GM19238 (cell line): ENCODE data around the gene MSL1.
"Not testable (repeated sequence)": the region's sequence is repeated elsewhere in the genome, so short reads cannot be mapped to it uniquely, and the experiment has no call there.

Source experiments
- DNase-seq: peaks from one replicate; pipeline ENCODE4 v3.0.0; 2011; ENCODE audit warnings: low spot score; ENCODE audit not compliant: insufficient read length

Gene MSL1

DNA sequence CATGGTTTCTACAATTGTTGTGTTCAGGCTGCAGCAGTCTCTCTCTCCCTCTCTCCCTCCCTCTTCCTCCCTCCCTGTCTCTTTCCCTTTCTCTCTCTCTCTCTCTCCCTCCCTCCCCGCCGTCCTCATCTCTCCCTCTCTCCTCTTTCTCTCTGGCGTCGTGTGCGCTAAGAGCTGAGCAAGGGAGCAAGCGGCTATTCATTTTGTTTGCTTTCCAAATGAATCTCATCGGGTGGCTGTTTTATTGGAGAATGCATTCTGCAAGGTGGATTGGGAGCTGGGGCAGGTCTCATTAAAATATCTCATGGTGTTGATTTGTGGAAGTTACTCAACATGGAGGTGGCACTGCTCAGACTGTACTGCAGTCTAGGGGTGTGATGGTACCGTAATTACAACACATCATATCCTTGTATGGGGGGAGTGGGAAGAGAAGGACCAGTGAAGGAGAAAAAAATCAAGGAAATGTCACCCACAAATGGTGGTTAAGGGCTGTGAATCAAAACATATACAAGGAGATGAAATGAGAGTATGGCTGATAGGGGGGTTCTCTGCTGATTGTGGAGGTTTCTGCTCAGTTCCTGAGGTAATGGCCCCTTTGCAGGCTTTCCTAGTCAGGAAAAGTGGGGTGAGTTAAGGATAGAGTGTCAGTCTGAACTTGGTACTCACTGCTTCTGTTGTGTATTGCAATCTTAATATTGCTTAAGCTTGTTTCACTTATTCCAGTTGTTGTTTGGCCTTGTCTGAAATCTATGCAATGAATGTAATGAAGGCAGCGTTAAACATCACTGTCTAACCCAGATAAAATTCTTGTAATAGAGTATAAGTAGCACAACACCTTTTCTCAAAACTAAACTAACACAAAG, 2.7 kb downstream of the MSL1 start:
- no peak for DNase-seq

DNA sequence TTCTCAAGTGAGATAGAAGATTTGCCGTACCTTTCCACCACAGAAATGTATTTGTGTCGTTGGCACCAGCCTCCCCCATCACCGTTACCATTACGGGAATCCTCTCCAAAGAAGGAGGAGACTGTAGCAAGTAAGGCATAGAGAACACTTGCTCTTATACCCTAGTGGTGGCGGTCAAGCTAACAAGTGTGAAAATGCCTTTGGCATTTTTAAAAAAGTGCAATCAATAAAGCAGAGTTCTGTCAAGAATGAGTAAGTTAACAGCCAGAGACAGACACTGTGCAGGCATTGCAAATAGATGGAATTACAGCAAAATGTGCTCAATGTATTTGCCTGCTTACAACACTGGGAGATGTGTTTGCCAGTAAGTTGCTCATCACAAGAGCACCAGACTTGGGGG, 7.7 kb downstream of the MSL1 start:
- no peak for DNase-seq

DNA sequence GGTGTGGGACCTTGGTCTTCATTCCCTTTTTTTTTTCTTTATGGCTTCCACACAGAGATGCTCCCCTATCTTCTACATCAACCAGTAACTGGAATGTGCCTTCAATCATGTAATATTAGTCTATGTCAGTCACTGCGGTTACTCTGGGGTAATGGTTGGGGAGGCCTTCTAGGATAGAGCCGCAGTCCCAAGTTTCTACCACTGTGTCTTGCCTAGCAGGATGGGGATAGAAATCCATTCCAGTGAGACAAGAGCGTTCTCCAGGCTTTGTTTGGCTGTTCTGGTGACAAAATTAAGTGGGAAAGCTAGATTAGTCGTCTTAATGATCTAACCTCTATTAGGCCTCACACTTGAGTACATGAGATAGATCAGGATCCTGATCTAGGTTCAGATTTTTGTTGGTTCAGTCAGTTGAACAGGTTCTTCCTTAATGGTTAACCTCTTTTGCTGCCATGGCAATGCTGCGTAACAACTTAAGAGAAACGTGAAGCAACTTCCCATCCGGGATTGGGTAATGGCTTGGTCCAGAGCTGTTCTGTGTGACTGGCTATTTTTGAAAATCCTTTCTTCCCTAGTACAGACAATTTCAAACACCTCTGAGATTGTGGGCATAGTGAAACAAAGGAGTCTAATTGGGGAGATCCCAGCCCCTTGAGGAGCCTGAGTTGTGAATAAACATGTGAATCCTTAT, 8.7 kb downstream of the MSL1 start:
- DNase-seq: no peak

DNA sequence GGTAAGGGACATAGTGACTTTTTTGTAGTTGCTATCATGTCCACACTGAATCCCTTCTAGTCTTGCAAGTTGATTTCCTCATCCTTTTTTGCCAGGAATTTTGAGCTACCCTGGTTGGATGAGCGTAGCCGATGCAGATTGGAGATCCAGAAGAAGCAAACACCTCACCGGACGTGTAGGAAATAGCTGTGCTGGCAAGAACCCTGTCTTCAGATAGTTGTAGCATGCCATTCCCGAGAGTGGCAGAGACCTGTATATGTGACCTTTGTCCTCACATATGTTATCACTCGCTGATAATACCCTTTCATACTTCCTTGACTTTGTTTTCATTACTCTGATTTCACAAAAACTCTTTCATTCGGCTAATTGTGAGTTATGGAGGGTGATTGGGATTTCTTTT, 12.4 kb downstream of the MSL1 start:
- DNase-seq: no peak

DNA sequence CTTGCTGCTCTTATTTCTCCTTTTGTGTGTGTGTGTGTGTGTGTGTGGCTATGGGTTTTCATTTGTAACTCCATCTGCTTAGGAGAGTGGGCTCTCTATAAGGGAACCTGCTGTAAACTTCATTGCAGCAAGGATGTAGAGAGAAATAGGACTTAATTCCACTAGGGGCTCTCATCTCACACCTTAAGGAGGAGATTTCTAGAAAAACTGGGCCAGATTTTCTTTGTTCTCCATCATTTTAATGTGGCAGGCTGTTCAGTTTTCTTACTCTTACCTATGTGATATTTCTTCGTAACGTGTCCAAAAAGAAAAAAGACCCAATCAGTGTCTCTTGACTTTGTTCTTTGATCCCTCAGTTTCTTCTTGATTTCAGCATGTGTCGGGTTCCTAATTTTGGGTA, 14.0 kb downstream of the MSL1 start:
- no peak for DNase-seq

DNA sequence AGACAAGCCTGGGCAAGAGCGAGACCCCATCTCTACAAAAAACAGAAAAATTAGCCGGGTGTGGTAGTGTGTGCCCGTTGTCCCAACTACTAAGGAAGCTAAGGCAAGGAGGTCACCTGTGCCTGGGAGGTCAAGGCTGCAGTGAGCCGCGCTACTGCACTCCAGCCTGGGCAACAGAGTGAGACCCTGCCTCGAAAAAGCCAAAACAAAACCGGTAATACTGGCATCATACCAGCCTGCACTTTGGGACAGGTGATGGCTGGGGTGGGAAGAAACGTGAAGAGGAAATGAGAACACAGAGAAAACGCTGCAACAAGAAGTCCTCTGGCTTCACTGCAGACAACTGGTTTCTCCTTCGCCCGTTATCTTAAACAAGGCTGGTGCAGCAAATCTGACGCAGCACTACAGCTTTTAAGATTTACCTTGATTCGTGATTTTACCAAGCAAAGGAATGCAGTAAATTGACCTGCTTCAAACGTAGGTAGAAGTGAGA, 17.8 kb downstream of the MSL1 start:
- DNase-seq: no peak

DNA sequence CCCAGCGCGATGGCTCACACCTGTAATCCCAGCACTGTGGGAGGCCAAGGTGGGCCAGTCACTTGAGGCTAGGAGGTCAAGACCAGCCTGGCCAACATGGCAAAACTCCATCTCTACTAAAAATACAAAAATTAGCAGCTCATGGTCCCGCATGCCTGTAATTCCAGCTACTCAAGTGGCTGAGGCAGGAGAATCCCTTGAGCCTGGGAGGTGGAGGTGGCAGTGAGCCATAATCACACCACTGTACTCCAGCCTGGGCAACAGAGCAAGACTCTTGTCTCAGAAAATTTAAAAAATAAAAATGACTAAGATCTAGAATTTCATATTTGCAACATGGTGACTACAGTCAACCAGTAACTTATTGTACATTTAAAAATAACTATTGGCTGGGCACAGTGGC, 21.4 kb downstream of the MSL1 start:
- DNase-seq: not testable (repeated sequence)

DNA sequence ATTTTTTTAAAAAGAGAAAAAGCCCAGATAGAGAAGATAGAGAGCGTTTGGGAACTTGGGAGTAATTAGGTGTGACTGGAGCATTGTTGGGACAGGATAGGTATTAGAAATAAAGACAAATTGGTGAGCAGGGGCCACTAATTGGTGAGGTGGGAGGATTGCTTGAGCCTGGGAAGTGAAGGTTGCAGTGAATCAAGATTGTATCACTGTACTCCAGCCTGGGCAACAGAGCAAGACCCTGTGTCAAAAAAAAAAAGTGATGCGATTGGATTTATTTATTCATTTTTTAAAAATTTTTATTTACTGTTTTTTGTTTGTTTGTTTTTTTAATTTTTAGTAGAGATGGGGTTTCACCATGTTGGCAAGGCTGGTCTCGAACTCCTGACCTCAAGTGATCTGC, 23.7 kb downstream of the MSL1 start:
- DNase-seq: no peak

DNA sequence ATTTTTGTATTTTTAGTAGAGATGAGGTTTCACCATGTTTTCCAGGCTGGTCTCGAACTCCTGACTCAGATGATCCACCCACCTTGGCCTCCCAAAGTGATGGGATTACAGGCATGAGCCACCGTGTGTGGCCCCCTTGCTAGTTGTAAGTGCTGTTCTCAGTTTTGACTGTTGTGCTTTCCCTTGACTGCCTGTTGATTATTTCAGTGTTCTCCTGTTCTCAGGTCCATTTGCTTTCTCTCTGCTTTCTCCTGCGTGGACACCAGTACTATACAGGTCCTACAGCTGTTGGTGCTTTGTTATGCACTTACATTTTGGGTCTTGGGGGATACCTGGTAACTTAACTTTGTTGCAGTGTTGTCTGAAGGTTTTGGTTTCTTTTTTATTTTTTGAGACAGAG, 26.8 kb downstream of the MSL1 start:
- no peak for DNase-seq

DNA sequence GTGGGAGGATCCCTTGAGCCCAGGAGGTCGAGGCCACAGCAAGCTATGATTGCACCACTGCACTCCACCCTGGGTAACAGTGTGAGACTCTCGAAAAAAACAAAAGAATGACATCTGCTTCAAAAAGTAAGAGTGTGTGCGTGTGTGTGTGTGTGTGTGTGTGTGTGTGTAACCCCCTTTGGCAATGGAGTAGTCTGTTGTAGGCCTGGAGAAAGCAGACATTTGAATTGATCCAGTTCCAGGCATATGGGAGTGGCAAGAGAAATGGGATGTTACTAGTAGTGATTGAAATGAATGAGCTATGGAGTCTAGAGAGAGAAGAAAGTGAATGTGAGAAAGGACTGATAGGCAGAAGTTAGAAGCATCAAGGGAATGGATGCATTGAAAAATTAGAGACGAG, 28.5 kb downstream of the MSL1 start:
- no peak for DNase-seq

DNA sequence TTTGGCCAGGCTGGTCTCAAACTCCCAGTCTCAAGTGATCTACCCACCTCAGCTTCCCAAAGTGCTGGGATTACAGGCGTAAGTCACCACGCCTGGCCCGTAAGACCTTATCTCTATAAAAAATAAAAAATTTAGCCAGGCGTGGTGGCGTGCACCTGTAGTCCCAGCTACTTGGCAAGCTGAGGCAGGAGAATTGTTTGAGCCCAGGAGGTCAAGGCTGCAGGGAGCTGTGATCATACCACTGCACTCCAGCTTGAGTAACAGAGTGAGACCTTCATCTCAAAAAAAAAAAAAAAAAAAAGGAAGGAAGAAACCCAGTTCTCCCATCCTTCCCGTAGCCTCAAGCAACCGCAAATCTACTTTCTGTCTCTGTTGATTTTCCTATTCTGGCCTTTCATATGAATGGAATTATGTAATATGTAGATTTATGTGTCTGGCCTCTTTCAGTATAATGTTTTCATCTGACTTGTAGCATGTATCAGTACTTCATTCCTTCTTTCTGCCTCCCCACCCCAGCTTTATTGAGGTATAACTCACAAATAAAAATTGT, 29.7 kb downstream of the MSL1 start:
- DNase-seq: no peak

DNA sequence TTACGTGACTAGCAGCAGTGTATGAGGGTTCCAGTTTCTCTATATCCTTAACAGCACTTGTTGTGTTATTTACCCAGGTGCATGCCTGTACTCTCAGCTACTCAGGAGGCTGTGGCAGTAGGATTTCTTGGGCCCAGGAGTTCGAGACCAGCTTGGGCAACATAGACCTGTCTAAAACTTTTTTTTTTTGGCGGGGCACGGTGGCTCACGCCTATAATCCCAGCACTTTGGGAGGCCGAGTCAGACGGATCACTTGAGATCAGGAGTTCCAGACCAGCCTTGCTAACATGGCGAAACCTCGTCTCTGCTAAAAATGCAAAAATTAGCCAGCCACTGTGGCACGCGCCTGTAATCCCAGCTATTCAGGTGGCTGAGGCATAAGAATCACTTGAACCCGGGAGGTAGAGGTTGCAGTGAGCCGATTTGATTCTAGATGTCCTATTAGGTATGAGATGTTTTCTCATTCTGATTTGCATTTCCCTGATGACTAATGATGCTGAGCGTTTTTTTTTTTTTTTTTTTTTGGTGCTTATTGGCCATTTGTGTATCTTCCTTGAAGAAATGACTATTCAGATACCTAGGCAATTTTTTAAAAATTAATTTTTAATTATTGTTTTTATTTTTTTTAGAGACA, 31.9 kb downstream of the MSL1 start:
- no peak for DNase-seq

DNA sequence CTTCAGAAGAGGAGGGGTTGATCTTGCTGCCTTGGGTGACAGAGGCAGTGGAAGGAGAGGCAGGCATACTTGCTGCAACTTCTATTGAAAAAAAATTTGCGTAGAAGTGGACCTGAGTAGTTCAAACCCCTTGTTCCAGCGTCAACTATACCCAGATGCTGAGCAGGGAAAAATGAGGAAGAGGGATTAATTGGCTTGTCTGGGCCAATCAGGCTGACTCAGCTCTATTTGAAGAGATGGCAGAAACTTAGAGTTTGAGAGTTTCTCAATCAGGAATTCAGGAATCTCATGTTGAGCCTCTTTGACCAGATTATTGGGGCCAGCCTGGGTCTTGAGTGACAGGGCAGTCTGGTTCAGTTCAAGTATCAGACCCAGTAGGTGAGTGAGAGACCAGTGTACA, 36.2 kb downstream of the MSL1 start:
- no peak for DNase-seq

DNA sequence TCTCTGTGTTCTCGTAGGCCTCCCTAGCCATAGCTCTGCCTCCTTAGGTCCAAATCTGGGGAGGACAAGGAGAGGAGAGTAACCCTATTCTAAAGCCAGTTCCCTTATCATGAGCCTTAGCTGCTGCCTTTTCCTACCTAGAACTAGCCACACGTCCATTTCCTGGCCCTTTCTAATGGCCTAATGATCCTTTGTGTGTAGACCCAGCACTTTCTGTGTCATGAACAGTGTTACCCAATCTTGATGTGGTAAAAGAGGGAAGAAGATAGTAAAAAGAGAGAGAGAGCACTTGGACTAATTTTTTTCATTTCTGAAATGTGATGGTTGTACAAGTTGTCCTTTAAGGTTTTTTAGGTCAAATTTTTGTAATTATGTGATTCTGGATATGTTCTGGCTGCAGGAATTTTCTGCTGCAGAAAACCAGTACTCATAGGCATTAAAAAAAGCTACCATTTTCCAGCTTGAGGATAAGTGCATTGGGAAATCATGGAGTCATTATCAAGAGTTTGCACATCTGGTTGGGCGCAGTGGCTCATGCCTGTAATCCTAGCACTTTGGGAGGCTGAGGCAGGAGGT, 36.8 kb downstream of the MSL1 start:
- no peak for DNase-seq

DNA sequence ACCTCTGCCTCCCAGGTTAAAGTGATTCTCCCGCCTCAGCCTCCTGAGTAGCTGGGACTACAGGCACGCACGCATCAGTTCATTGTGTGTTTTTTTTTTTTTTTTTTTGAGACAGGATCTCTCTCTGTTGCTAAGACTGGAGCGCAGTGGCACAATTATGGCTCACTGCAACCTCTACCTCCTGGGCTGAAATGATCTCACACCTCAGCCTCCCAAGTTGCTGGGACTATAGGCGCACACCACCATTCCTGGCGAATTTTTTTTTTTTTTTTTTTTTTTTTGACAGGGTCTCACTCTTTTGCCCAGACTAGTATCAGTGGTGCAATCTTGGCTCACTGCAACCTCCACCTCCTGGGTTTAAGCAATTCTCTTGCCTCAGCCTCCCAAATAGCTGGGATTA, 37.7 kb downstream of the MSL1 start:
- no peak for DNase-seq

DNA sequence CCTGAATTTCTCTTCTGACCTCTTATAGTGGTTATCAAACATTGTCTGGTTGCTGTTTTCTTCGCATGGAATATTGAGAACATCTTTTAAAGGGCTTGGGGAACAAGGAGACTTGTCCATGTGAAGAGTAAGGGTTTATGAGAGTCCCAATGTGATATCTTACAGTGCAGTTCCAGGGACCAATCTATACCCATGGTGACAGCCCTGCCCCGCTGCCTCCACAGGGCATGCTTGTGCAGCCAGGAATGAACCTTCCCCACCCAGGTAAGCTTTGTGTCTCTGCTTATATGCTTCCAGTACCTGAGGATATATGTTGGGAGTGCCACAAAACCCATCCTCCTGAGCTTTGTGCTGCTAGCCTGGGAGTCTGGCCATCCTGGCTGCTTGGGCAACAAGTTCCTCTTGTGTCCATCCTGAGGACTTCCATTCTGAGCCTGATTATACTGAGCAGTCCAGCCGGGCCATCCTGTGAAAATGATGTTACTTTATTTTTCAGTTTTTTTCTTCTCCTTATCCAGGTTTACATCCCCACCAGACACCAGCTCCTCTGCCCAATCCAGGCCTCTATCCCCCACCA, 46.0 kb downstream of the MSL1 start:
- DNase-seq: no peak

DNA sequence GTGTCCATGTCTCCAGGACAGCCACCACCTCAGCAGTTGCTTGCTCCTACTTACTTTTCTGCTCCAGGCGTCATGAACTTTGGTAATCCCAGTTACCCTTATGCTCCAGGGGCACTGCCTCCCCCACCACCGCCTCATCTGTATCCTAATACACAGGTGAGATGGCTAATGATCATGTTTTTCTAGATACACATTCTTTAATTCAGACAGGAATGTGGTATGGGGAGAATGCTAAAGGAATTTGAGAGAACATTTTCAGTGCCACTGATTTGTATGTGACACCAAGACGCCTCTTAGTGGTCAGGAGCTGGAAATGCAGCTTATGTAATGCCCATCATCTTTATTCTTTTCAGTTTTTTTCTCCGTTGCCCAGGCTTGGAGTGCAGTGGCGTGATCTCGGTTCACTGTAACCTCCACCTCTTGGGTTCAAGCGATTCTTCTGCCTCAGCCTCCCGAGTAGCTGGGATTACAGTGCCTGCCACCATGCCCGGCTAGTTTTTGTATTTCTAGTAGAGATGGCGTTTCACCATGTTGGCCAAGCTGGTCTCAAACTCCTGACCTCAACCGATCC, 46.6 kb downstream of the MSL1 start:
- DNase-seq: no peak

DNA sequence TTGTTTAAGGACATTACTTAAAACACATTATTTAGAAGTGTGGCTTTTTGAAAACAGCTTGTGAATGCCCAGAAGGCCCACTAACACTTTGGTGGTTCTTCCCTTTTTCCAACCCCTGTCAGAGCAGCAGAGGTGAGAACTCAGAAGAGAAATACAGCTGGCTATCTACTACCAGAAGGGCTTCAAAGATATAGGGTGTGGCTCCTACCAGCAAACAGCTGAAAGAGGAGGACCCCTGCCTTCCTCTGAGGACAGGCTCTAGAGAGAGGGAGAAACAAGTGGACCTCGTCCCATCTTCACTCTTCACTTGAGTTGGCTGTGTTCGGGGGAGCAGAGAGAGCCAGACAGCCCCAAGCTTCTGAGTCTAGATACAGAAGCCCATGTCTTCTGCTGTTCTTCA, 48.6 kb downstream of the MSL1 start:
- DNase-seq: no peak

DNA sequence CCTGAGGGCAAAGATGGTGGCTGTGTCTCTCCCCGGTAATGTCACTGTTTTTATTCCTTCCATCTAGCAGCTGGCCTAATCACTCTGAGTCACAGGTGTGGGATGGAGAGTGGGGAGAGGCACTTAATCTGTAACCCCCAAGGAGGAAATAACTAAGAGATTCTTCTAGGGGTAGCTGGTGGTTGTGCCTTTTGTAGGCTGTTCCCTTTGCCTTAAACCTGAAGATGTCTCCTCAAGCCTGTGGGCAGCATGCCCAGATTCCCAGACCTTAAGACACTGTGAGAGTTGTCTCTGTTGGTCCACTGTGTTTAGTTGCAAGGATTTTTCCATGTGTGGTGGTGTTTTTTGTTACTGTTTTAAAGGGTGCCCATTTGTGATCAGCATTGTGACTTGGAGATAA, 50.0 kb downstream of the MSL1 start:
- DNase-seq: no peak

DNA sequence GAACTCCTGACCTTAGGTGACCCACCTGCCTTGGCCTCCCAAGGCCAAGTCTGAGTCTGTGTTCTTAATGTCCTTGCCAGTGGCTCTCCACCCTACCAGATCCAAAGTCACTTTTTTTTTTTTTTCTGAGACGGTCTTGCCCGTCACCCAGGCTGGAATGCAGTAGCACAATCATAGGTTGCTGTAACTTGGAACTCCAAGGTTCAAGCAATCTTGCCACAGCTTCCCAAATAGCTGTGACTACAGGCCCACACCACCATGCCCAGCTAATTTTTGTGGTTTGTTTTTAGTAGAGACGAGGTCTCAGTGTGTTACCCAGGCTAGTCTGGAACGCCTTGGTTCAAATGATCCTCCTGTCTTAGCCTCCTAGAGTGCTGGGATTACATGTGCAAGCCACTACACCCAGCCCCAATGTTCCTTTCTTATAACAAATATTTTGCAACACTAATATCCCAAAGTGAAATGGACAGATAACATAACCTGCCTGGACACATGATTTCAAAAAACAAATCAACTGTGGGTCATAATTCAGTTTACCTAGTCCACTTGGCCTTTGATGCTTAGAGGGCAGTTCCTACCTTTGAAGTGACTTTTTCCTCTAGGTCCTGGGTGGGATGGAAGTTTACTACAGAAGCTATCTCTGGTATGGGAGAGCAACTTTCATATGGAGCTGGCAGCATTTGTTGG, 51.5 kb downstream of the MSL1 start:
- DNase-seq: no peak

DNA sequence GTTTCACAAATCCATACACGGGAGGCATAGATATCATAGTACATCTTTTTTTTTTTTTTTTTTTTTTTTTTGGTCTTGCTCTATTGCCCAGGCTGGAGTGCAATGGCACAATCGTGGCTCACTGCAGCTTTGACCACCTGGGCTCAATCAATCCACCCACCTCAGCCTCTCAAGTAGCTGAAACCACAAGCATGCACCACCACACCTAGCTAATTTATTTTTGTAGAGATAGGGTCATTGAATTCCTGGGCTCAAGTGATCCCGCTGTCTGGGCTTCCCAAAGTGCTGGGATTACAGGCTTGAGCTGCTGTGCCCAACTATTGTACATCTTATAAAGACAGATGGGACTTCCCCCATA, 52.0 kb downstream of the MSL1 start:
- DNase-seq: no peak
